ENCODE measurements around the gene MXD4.
"Not testable (repeated sequence)": the region's sequence is repeated elsewhere in the genome, so short reads cannot be mapped to it uniquely, and the experiment has no call there.

The MXD4 gene

GRCh38 chr4:2212831-2213230 lies 49.1 kb downstream of the MXD4 start:
- Histone ChIP-seq H3K79me2 (ENCODE audit: insufficient read depth, low read depth) (no peaks in the 10 kb centered on the region), H3K27me3 (ENCODE audit: insufficient read depth, low read depth) (no peaks in the 10 kb centered on the region), H3K9ac (no peak overlapping the region), H3K4me1 (ENCODE audit: low read depth, poor library complexity, severe bottlenecking) (peaks cover 3% of the 10 kb centered on the region), H2AFZ (ENCODE audit: low read depth) (no peak overlapping the region), H3K36me3 (ENCODE audit: insufficient read depth) (no peaks in the 10 kb centered on the region), H3K27ac (no peak overlapping the region), H3K4me2 (no peak overlapping the region), H4K20me1 (ENCODE audit: insufficient read depth) (no peaks in the 10 kb centered on the region), H3K4me3 (IDR thresholded peaks at IDR 0.05; ENCODE audit: insufficient read depth, low read depth, low read length) (no peak overlapping the region)
- no peak for TF ChIP-seq CTCF (conservative IDR thresholded peaks at IDR 0.05; ENCODE audit: low read depth, low read length)

GRCh38 chr4:2202789-2203188 lies 59.1 kb downstream of the MXD4 start:
- not testable (repeated sequence) for H3K4me1 ChIP-seq (ENCODE audit: low read depth, poor library complexity, severe bottlenecking); H3K79me2 ChIP-seq (ENCODE audit: insufficient read depth, low read depth); H3K36me3 ChIP-seq (ENCODE audit: insufficient read depth); H3K27ac ChIP-seq; H3K4me2 ChIP-seq; H4K20me1 ChIP-seq (ENCODE audit: insufficient read depth); H3K9ac ChIP-seq; H3K27me3 ChIP-seq (ENCODE audit: insufficient read depth, low read depth); H3K4me3 ChIP-seq (IDR thresholded peaks at IDR 0.05; ENCODE audit: insufficient read depth, low read depth, low read length); H2AFZ ChIP-seq (ENCODE audit: low read depth)

Measured in KMS-11 (cell line).